ENCODE results near the gene LIPN.
"Not testable (repeated sequence)": the region's sequence is repeated elsewhere in the genome, so short reads cannot be mapped to it uniquely, and the experiment has no call there.

Gene LIPN, protein sequence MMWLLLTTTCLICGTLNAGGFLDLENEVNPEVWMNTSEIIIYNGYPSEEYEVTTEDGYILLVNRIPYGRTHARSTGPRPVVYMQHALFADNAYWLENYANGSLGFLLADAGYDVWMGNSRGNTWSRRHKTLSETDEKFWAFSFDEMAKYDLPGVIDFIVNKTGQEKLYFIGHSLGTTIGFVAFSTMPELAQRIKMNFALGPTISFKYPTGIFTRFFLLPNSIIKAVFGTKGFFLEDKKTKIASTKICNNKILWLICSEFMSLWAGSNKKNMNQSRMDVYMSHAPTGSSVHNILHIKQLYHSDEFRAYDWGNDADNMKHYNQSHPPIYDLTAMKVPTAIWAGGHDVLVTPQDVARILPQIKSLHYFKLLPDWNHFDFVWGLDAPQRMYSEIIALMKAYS

DNA sequence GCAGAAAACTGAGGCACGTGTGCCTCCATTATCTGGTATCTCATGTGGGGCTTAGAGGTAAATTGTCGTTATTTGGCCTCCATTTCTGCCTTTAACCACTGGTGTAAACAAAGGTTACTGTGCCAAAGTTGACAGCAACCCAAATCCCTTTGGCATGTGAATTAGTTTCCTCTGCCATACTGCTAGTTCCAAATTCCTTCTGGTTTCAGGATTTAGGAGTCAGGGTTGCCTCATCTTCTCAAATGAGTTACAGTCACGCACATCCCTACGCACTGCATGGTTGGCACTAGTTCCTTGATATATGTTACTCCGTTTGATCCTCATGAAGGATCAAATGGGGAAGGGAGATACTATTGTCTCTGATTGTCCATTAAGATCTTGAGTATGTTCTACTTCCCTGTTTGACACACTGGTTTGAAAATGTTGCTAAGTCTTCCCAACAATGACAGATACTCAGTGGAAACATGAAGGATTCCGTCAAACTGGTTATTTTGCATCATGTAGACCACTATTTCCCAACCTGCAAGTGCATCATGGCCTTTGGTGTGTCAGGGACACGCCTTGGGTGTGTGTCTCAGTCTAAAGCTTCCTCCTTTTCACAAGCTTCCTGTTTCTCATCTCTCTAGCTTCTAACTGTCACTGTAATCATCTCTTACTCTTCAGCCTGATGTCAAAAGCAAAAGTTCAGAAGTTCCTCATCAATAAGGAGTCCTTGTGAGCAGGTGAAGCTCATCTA lies at the start of gene LIPN:
LIPN (plus strand) TSS at position 655 of the 736 bp plus-strand sequence. CDS start 1,386 bp downstream, outside the sequence.
- H3K4me3 ChIP-seq (ENCODE audit: low read depth in 1 of 2, low read length in 2 of 2): no peak within 1 kb of the TSS
- H3K4me1 ChIP-seq (ENCODE audit: insufficient read depth, low read length): no peaks in the 10 kb centered on the region
- H3K27ac ChIP-seq (ENCODE audit: low read depth, low read length): no peak within 1 kb of the TSS
- no peaks in the 10 kb centered on the region for H3K27me3 ChIP-seq (ENCODE audit: control insufficient read depth in 1 of 2, insufficient read depth in 2 of 2, low read length in 2 of 2)
- H3K9ac ChIP-seq (ENCODE audit: low read length): no peak within 1 kb of the TSS
- H3K9me3 ChIP-seq (ENCODE audit: low read length): no peaks in the 10 kb centered on the region
- H3K36me3 ChIP-seq (ENCODE audit: insufficient read depth, low read length): no peaks in the 10 kb centered on the region

GRCh38 chr10:88715517-88715916 lies 44.3 kb upstream of the LIPN start:
- H3K27me3 ChIP-seq (ENCODE audit: control insufficient read depth in 1 of 2, insufficient read depth in 2 of 2, low read length in 2 of 2): no peaks in the 10 kb centered on the region
- no peaks in the 10 kb centered on the region for H3K4me1 ChIP-seq (ENCODE audit: insufficient read depth, low read length)
- no peak overlapping the region for H3K9ac ChIP-seq (ENCODE audit: low read length)
- no peaks in the 10 kb centered on the region for H3K36me3 ChIP-seq (ENCODE audit: insufficient read depth, low read length)
- H3K9me3 ChIP-seq (ENCODE audit: low read length): no peaks in the 10 kb centered on the region
- no peak overlapping the region for H3K4me3 ChIP-seq (ENCODE audit: low read depth in 1 of 2, low read length in 2 of 2)
- no peak overlapping the region for H3K27ac ChIP-seq (ENCODE audit: low read depth, low read length)

GRCh38 chr10:88721392-88721791 lies 38.4 kb upstream of the LIPN start:
- H3K9me3 ChIP-seq (ENCODE audit: low read length): no peaks in the 10 kb centered on the region
- no peak overlapping the region for H3K9ac ChIP-seq (ENCODE audit: low read length)
- H3K4me3 ChIP-seq (ENCODE audit: low read depth in 1 of 2, low read length in 2 of 2): no peak overlapping the region
- H3K27me3 ChIP-seq (ENCODE audit: control insufficient read depth in 1 of 2, insufficient read depth in 2 of 2, low read length in 2 of 2): no peaks in the 10 kb centered on the region
- H3K36me3 ChIP-seq (ENCODE audit: insufficient read depth, low read length): no peaks in the 10 kb centered on the region
- H3K4me1 ChIP-seq (ENCODE audit: insufficient read depth, low read length): no peaks in the 10 kb centered on the region
- no peak overlapping the region for H3K27ac ChIP-seq (ENCODE audit: low read depth, low read length)

DNA sequence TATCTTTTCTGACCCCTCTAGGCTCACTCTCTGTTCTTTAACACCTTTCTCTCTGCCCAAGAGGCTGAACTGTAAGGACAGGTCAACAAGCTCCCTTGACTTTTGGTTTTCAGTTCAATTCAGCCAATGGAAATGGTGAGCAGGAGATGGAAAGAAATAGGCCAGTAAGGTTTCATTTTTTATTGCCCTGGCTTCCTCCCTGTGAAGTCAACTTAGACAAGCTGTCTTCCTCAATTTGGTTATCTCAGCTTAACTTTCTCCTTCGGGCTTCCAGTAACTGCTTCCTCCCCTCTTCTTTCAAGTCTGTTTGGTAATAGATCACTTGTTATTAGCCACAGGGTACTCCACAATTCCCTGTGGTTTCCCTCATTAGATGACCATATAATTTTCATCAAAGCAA lies 34.0 kb upstream of the LIPN start:
- H3K4me1 ChIP-seq (ENCODE audit: insufficient read depth, low read length): no peaks in the 10 kb centered on the region
- H3K4me3 ChIP-seq (ENCODE audit: low read depth in 1 of 2, low read length in 2 of 2): no peak overlapping the region
- no peak overlapping the region for H3K9ac ChIP-seq (ENCODE audit: low read length)
- no peak overlapping the region for H3K27ac ChIP-seq (ENCODE audit: low read depth, low read length)
- no peaks in the 10 kb centered on the region for H3K36me3 ChIP-seq (ENCODE audit: insufficient read depth, low read length)
- no peaks in the 10 kb centered on the region for H3K27me3 ChIP-seq (ENCODE audit: control insufficient read depth in 1 of 2, insufficient read depth in 2 of 2, low read length in 2 of 2)
- no peaks in the 10 kb centered on the region for H3K9me3 ChIP-seq (ENCODE audit: low read length)

DNA sequence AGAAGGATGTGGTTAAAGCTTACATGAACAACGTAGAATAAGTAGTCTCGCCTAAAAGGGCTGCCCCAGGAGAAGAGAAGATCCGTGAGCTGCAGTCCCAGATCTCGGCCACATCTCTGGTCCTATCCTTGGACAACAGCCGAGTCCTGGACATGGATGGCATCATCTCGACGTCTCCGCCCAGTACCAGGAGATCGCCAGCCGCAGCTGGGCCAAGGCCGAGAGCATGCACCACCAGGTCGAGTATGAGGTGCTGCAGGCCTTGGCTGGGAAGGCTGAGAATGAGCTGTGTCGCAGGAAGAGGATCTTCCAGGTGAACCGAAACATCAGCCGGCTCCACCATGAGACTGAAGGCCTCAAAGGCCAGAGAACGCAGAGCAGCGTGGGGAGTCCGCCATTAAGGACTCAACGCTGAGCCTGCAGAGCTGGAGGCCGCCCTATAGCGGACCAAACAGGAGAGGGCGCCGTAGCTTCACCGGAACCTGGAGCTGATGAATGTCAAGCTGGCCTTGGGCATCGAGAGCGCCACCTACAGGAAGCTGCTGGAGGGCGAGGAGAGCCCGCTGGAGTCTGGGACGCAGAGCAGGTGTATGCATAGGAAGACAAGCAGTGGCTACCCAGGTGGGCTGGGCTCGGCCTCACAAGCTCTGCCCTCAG lies 31.6 kb upstream of the LIPN start:
- no peaks in the 10 kb centered on the region for H3K27me3 ChIP-seq (ENCODE audit: control insufficient read depth in 1 of 2, insufficient read depth in 2 of 2, low read length in 2 of 2)
- no peaks in the 10 kb centered on the region for H3K9me3 ChIP-seq (ENCODE audit: low read length)
- no peaks in the 10 kb centered on the region for H3K4me1 ChIP-seq (ENCODE audit: insufficient read depth, low read length)
- no peak overlapping the region for H3K9ac ChIP-seq (ENCODE audit: low read length)
- no peak overlapping the region for H3K4me3 ChIP-seq (ENCODE audit: low read depth in 1 of 2, low read length in 2 of 2)
- H3K36me3 ChIP-seq (ENCODE audit: insufficient read depth, low read length): no peaks in the 10 kb centered on the region
- no peak overlapping the region for H3K27ac ChIP-seq (ENCODE audit: low read depth, low read length)

- H3K36me3 ChIP-seq (ENCODE audit: insufficient read depth, low read length): no peaks in the 10 kb centered on the region
- H3K4me3 ChIP-seq (ENCODE audit: low read depth in 1 of 2, low read length in 2 of 2): no peak overlapping the region
- no peaks in the 10 kb centered on the region for H3K4me1 ChIP-seq (ENCODE audit: insufficient read depth, low read length)
- H3K27ac ChIP-seq (ENCODE audit: low read depth, low read length): no peak overlapping the region
- H3K9ac ChIP-seq (ENCODE audit: low read length): no peak overlapping the region
- H3K27me3 ChIP-seq (ENCODE audit: control insufficient read depth in 1 of 2, insufficient read depth in 2 of 2, low read length in 2 of 2): no peaks in the 10 kb centered on the region
- no peaks in the 10 kb centered on the region for H3K9me3 ChIP-seq (ENCODE audit: low read length)
These were observed 29.0 kb upstream of the LIPN start for GRCh38 chr10:88730864-88731263.

DNA sequence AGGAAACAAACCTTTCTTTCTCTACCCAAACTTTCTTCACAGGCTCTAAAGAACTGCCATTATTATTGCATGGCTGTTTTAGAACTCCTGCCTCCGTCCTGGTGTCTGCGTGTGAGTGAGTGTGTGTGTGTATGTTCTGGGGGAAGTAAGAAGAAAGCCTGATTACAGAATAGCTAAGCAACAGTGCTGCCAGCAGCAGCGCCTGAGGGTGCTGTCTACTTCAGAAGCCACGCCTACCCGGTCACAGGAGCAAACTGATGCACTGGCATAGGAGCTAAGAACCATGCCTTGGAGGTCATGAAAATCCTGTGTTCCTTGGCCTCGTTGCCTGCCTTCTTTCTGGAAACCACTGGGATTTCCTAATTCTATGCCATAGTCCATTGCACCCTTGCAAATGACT lies 28.5 kb upstream of the LIPN start:
- Histone ChIP-seq H3K27me3 (ENCODE audit: control insufficient read depth in 1 of 2, insufficient read depth in 2 of 2, low read length in 2 of 2) (no peaks in the 10 kb centered on the region), H3K4me1 (ENCODE audit: insufficient read depth, low read length) (no peaks in the 10 kb centered on the region), H3K36me3 (ENCODE audit: insufficient read depth, low read length) (no peaks in the 10 kb centered on the region), H3K9me3 (ENCODE audit: low read length) (no peaks in the 10 kb centered on the region), H3K4me3 (ENCODE audit: low read depth in 1 of 2, low read length in 2 of 2) (no peak overlapping the region), H3K9ac (ENCODE audit: low read length) (no peak overlapping the region), H3K27ac (ENCODE audit: low read depth, low read length) (no peak overlapping the region)

DNA sequence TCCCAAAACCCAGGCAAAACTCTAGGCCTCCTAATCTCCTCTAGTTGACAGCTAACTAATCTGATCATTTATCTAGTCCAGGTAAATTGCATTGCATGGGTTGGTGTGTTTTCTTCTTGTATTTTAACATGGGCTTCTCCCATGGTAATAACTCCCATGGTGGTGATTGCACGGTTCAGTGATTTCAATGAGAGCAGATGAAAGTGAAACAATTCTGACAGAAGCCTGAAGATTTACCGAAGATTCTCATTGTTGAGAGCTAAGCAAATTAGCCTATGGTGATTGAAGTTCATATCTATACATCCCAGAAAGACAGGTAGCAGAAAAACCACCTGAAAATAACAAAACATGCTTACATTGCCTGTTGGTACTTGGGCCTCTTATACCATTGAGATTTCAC lies 26.6 kb upstream of the LIPN start:
- Histone ChIP-seq H3K27ac (ENCODE audit: low read depth, low read length) (no peak overlapping the region), H3K36me3 (ENCODE audit: insufficient read depth, low read length) (no peaks in the 10 kb centered on the region), H3K9ac (ENCODE audit: low read length) (no peak overlapping the region), H3K4me1 (ENCODE audit: insufficient read depth, low read length) (no peaks in the 10 kb centered on the region), H3K27me3 (ENCODE audit: control insufficient read depth in 1 of 2, insufficient read depth in 2 of 2, low read length in 2 of 2) (no peaks in the 10 kb centered on the region), H3K9me3 (ENCODE audit: low read length) (no peaks in the 10 kb centered on the region), H3K4me3 (ENCODE audit: low read depth in 1 of 2, low read length in 2 of 2) (no peak overlapping the region)

DNA sequence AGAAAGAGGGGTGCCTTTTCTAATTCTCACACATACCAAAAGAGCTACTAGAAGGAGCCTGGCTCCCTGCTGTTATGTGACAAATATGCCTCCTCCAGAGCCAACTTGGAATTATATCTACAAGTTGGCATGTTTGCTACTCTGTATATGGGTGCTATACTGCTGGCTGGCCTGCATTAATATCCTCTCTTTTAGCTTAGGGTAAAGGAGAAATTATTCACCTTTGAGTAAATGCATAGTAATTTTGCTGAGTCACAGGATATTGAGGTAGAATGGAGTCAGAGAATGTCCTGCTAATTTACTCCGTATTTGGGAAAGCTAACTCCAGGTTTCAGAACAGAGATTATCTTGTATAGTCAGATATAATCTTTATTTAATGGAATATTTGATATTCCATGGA lies 24.2 kb upstream of the LIPN start:
- no peaks in the 10 kb centered on the region for H3K9me3 ChIP-seq (ENCODE audit: low read length)
- H3K4me1 ChIP-seq (ENCODE audit: insufficient read depth, low read length): no peaks in the 10 kb centered on the region
- no peak overlapping the region for H3K4me3 ChIP-seq (ENCODE audit: low read depth in 1 of 2, low read length in 2 of 2)
- no peaks in the 10 kb centered on the region for H3K27me3 ChIP-seq (ENCODE audit: control insufficient read depth in 1 of 2, insufficient read depth in 2 of 2, low read length in 2 of 2)
- no peaks in the 10 kb centered on the region for H3K36me3 ChIP-seq (ENCODE audit: insufficient read depth, low read length)
- no peak overlapping the region for H3K27ac ChIP-seq (ENCODE audit: low read depth, low read length)
- H3K9ac ChIP-seq (ENCODE audit: low read length): no peak overlapping the region

GRCh38 chr10:88741921-88742320 lies 17.9 kb upstream of the LIPN start:
- not testable (repeated sequence) for H3K9ac ChIP-seq (ENCODE audit: low read length); H3K4me3 ChIP-seq (ENCODE audit: low read depth in 1 of 2, low read length in 2 of 2); H3K27me3 ChIP-seq (ENCODE audit: control insufficient read depth in 1 of 2, insufficient read depth in 2 of 2, low read length in 2 of 2); H3K36me3 ChIP-seq (ENCODE audit: insufficient read depth, low read length); H3K27ac ChIP-seq (ENCODE audit: low read depth, low read length); H3K4me1 ChIP-seq (ENCODE audit: insufficient read depth, low read length); H3K9me3 ChIP-seq (ENCODE audit: low read length)

DNA sequence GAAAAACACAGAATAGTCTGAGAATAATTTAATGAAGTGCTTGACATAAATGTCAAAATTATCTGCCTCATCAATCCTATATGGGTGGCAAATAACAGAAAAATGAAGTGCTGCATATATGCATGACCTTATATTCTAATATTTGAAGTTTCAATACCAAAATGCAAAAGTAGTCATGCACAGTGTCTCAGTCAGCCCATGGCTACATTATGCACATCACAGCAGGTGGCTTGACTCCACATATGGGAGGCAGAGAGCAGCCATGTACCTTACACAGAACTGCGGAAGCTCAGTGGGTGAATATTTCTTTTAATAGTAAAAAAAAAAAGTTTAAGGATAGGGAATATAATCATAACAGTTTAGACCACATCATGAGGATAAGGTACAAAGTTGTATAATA lies 17.4 kb upstream of the LIPN start:
- Histone ChIP-seq H3K9ac (ENCODE audit: low read length) (no peak overlapping the region), H3K27me3 (ENCODE audit: control insufficient read depth in 1 of 2, insufficient read depth in 2 of 2, low read length in 2 of 2) (no peaks in the 10 kb centered on the region), H3K27ac (ENCODE audit: low read depth, low read length) (no peak overlapping the region), H3K9me3 (ENCODE audit: low read length) (no peaks in the 10 kb centered on the region), H3K4me3 (ENCODE audit: low read depth in 1 of 2, low read length in 2 of 2) (no peak overlapping the region), H3K4me1 (ENCODE audit: insufficient read depth, low read length) (no peaks in the 10 kb centered on the region), H3K36me3 (ENCODE audit: insufficient read depth, low read length) (no peaks in the 10 kb centered on the region)
